HG02571 (cell line): ENCODE measurements around the gene TMEM233.
"Not testable (repeated sequence)": the region's sequence is repeated elsewhere in the genome, so short reads cannot be mapped to it uniquely, and the experiment has no call there.

Experiments used
- ATAC-seq: cut with Tn5 transposase; IDR thresholded peaks from one replicate; pipeline ENCODE4 v1.9.1; 2021; ENCODE audit warnings: mild to moderate bottlenecking, moderate library complexity; ENCODE audit not compliant: unreplicated experiment

Gene TMEM233

DNA sequence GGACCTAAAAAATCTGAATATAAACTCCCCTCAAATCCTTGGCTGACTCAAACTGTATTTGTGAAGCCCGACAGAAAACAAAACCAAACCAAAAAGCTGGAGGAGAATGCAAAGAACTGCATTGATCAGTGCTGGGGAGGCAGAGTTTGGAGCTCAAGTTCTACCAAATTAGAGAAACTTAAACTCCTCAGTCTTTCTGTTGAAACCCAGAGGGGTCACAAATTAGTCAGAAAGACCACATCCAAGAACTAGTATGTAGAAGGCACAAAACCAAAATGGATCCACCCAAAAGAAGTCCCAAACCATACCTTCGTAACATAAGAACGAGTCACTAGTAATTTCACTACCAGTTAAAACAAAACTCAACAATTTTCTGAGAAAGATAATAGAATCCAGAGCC is 59.1 kb downstream of the TMEM233 start:
- ATAC-seq = no peak

DNA sequence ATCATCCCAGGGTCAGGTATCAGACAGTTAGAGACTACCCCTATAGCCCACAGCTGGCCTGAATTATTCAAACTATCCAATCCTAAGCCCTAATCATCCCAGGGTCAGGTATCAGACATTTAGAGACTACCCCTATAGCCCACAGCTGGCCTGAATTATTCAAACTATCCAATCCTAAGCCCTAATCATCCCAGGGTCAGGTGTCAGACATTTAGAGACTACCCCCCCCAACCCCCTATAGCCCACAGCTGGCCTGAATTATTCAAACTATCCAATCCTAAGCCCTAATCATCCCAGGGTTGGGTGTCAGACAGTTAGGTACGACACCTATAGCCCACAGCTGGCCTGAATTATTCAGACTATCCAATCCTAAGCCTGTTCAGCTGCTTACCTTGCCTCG is 63.4 kb downstream of the TMEM233 start:
- ATAC-seq = not testable (repeated sequence)

DNA sequence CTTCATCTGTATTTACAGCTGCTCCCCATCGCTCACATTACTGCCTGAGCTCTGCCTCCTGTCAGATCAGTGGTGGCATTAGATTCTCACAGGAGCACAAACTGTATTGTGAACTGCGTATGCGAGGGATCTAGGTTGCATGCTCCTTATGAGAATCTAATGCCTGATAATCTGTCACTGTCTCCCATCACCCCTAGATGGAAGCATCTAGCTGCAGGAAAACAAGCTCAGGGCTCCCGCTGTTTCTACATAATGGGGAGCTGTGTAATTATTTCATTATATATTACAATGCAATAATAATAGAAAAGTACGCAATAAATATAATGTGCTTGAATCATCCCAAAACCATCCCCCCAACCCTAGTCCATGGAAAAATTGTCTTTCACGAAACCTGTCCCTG is 64.6 kb downstream of the TMEM233 start:
- not testable (repeated sequence) for ATAC-seq

DNA sequence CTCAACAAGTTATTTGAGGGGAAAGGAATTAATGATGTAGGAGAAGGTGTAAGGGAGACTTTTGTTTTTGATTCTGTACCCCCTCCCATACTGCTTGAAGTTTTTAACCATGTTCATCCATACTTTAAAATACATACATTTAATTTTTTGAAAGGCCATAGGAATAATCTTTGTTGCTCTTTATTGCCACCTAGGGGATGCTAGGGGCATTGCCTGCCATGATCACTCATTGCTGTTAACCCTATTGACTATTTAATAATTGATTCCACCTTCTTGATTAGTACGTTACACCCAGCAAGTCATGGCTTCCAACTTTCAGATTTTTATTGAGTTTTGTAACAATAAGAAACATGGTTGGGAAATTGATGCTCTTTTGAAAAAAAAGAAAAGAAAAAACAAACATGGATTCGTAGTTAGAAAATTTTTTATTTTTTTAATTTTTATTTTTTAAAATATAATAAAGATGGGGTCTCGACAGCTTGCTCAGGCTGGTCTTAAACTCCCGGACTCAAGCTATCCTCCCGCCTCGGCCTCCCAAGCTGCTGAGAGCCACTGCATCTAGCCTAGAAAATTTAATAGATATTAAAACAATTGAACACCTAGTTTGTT is 65.8 kb downstream of the TMEM233 start:
- no peak for ATAC-seq

DNA sequence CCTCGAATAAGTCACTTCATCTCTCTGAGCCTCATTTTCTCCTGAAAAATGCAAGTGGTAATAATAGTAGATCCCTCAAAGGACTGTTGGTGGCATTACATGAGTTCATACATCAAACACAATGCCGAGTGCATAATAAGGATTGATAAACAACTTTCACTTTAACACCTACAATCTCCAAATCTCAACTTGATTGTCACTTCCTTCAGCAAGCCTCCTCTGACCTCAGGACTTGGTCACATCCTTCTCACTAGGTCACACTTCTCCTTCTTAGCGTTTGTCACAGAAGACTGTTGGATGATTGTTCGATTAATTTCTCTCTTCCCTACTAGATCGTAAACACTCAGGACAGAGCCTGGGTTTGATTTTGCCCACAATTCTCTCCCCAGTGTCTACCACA is 66.5 kb downstream of the TMEM233 start:
- no peak for ATAC-seq

DNA sequence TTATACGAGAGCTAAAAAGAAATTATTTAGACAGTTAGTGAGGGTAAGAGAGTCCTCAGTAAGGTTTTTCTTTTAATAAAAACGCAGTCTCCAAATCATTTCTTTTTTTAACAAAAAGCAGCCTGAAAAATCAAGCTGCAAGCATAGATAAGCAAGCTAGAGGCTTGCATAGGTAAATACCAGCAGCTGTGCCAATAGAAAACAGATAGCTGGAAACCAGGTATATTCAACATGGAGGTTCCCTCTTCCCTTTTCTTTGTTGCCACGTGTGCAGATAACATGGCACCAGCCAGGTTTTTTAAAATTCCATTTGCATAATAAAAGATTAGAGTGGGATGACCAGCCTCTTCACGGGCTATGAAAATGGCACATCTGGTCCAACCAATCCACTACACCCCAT is 68.3 kb downstream of the TMEM233 start:
- no peak for ATAC-seq

DNA sequence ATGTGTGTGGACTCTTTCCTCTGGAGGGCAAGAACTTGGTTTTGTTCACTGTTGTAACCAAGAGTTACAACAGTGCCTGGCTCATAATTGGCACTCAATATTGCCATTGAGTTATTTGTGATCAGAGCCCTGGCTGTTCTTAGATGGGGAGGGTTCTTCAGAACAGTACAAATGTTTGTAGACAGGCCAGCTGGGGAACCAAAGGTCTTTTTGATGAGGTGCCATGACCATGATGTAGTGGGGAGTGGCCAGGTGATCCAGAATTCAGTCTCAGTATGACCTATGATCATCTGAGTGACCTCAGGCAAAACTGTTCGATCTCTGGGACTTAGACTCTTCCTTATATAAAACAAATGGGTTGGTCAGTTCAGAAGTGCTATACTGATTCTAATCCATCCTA is 71.1 kb downstream of the TMEM233 start:
- ATAC-seq = no peak

DNA sequence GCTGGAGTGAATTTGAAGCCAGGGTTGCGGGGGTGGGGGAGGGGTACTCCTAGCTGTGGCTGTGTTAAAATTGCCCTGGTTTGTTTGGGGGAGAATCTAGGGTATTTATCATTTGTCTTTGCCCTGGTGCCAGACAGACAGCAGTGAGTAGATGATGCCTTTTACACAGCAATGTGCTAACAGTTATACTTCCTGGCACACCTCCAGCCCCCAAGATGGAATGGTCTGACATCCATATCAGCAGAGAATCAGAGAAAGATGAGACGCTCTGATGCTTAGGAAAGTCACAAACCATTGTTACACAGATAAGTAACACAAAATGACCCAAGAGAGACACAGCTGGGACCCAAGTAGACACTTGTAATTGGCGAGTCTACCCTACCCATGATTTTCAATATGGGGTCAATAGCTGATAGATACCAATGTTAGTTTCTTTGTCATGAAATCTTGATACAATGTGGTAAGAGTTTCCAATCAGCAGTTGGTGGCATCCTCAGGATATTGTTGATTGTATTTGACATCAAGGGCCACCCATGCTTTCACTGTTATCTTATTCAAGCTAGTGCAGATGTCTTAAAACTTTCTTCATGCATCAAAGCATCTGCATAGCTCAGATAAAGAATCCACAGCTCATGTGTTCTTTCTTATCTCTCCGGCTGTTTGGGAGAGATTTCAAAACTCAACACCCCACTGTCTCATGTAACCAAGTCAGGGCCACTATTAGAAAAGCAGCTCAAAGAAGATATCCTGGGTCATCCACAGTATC is 71.8 kb downstream of the TMEM233 start:
- no peak for ATAC-seq

DNA sequence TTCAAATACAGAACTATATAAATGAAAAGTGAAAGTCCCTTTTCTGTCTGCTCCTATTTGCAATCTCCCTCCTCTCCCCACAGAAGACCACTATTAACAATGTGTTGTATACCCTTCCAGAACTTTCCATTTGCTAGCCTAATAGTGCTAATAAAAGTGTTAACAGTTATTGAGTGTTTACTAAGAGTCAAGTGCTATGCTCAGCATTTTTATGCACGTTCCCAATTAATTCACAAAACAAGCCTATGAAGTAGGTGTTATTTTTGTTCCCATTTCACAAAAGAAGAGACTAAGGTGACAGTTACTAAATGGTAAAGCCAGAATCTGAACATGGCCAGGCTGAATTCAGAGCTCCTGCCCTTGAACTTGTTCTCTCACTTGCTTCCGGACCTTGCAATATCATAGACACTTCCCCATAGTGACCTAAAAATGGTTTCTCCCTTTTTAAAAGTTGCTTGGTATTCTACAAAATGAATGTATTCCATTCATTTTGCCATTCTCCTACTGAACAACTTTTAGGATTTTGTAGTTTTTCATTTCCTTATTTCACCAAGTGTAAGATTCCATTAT is 72.7 kb downstream of the TMEM233 start:
- no peak for ATAC-seq

DNA sequence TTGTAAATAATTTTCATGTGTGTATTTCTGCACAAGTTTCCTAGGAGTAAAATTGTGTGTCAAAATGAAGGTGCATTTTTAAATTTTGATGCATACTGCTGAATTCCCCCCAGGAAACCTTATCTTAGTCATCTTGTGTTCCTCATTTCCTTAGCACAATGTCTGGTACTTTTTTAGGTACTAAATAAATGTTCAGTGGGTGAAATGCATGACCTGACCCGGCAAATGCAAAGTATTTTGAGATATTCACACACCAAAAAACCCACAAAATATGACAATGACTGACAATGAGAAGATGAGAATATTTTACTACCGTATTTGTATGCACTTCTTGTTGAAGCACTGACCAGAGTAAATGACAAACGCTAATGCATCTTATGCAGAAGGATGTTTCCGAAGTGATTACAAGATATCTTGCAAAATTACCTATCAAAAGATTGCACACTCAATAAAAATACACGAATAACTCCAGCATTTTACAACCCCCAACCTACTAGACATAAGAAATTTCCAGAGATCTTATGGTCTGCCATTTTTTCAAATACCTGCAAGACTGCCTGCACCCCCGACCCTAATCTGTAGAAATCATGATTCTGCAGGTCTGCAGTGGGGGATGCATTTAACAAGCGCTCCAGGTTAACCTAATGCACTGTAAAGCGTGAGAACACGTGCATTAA is 73.5 kb downstream of the TMEM233 start:
- ATAC-seq = no peak

DNA sequence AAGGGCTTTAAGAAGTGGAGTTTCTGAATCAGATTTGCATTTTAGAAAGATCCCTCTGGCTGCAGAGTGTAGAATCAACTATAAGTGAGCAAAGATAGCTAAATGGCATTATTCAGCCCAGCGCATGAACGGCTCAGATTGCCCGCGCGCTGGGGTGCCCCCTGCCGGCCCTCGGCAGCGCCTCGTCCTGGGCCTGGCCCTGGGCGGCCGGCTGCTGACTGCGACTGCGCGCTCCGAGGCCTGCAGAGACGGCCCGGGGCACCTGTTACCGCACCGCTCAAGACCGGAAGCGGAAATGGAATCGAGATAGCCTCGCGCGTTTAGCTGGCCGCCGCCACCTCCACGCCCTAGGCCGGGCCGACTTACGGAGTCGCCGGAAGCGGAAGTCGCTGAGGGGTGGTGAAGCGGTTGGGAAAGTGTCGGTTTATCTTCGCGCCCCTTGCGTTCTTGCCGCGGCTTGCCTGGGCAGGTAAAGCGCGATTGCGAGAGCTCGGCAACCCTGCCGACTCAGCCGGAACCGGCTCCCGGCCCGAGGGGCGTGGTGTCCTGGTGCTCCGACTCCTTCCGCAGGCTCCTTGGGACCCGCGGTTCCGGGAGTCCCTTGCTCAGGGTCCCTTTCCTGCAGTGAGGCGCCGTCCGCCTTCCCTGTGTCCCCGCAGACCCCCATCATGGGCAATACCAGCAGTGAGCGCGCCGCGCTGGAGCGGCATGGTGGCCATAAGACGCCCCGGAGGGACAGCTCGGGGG is 74.2 kb downstream of the TMEM233 start, which contains the start of gene PRKAB1:
Gene PRKAB1, plus strand, starts transcription at position 557 of the 747 bp plus-strand sequence. Its CDS starts 112 bp downstream, at position 669.
- peak; percentile 96 for ATAC-seq

DNA sequence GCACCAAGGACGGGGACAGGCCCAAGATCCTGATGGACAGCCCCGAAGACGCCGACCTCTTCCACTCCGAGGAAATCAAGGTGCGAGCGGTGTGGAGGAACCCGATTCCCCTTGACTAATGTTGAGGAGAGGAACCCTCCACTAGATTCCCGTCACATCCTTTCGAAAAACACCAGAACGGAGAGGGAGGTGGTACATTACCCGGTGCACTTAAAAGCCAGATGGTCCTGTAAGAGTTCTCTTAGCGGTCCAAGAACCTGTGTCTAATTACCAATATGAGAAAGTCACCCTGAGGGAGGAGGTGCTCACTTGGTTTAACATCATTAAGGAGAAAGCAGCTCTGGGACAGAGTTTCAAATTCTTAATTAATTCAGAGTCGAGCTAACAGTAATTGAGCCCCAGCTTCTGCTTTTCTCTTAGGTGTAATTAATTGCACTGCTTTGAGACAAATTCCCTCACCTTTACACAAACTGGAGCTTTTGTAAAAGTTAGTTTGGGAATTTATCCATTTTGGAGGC is 74.8 kb downstream of the TMEM233 start:
- no peak for ATAC-seq

DNA sequence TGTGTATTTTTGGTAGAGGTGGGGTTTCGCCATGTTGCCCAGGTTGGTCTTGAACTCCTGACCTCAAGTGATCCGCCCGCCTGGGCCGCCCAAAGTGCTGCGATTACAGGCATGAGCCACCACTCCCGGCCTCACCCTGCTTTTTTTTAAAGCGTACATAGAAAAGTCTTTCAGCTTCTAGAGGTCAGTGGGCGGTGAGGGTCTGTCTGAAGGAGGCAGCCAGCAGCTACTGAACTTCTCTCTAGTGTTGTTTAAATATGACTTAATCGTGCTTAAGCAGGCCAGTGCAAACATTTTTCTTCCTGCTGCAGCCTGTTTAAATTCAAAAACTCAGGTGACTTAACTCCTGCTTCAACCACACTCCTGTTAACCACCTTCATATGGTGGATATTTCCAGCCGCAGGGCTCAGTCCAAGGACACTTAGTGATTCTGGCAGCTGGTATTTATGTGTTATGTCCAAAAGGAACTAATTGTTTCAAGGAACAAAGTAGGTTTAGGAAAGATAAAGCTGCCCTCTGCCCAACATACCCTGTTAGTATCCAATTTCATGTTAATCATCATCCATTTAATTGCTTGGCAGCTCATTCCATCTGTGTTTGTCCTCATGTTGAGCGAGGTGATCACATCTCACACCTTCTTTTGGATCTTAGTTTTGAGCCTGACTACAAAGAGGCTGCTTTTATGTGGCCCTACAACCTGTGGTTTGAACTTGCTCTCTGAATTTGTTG is 76.3 kb downstream of the TMEM233 start:
- ATAC-seq = no peak

DNA sequence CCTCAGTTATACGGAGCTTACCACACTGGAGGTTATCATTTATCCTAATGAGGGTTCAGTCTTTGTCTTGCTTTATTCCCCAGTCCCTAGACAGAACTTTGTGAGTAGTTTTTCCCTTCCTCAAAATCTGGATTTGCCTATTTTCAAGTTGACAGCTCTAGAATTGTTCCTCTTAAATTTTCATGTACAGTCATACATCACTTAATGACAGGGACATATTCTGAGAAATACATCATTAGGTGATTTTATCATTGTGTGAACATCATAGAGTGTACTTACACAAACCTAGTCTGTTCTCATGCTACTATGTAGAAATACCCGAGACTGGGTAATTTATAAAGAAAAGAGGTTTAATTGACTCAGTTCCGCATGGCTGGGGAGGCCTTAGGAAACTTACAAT is 77.5 kb downstream of the TMEM233 start:
- no peak for ATAC-seq

DNA sequence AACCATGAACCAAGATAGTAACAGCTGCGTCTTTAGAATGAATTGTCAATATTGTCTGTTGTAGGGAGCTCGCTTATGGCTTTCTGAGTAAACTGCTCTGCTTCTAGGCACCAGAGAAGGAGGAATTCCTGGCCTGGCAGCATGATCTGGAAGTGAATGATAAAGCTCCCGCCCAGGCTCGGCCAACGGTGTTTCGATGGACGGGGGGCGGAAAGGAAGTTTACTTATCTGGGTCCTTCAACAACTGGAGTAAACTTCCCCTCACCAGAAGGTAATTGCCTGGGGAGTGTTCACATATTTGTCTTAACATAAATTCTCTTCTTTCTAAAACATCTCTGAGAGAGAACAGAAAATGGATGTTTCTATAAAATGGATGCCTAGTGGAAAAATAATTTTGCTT is 78.6 kb downstream of the TMEM233 start:
- no peak for ATAC-seq

DNA sequence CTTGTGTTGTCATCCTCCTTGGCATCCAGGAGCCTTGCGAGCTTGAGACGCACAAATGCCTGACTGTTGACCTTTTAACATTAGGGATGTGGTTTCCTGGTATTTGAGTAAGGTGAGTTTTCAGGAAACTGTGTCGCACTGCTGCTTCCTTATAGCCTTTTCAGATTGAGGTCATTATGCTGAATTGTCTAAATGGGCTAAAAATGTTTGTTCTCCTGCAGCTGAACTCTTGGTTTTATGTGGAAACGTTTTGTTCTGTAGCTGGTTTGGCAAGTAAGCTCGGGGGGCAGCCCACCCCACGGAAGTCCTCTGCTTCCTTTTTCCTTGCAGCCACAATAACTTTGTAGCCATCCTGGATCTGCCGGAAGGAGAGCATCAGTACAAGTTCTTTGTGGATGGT is 80.1 kb downstream of the TMEM233 start:
- ATAC-seq = no peak

DNA sequence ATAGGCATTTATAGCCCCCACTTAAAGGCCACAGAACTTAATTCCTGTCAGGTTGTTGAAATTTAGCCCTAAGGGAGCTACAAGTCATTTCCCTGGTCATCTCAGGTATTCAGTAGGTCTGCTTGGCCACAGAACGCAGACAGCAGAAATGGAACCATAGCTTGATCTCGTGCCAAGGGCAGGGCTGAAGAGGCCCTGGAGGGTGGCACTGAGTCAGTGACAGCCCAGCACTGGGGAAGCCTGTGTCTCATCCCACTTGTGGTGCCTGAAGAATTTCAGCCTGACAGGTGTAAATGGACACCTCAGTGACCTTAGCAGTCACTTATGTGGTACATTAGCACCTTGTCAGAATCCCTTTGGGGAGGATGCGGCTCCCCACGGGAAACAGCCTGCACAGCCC is 81.0 kb downstream of the TMEM233 start:
- no peak for ATAC-seq

DNA sequence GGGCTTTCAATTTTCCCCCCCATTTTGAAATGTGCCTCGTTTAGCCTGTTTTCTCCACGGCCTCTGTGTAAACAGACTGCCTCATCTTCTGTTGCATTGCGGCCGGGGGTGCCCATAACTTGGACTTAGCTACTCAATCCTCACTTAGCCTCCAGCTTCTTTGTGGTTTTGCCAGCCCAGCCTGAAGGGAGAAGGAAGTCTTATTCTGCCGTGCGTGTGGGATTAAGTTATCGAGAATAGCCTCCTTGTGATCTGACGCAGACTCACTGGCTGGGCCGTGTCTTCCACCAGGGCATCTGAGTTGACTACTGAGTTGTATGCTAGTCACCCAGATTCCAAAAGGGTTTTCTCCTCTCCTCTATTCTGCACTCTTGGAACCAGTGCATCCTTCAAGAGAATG is 82.4 kb downstream of the TMEM233 start:
- ATAC-seq = no peak

DNA sequence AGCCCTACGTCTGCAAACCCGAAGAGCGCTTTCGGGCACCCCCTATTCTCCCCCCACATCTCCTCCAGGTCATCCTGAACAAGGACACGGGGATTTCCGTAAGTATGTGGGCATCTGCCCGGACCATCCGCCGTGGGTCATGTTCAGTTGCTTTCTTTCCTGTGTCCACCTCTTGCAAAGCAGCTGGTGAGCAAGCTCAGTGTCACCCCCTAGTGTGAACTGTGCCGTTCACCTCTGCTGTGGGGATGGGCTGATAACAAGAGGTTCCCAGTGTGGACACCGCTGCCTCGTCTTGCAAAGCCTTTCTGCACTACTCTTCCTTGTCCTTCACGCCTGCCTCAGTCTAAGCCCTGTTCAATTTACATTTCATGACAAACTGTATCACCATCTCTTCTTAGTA is 83.0 kb downstream of the TMEM233 start:
- no peak for ATAC-seq

DNA sequence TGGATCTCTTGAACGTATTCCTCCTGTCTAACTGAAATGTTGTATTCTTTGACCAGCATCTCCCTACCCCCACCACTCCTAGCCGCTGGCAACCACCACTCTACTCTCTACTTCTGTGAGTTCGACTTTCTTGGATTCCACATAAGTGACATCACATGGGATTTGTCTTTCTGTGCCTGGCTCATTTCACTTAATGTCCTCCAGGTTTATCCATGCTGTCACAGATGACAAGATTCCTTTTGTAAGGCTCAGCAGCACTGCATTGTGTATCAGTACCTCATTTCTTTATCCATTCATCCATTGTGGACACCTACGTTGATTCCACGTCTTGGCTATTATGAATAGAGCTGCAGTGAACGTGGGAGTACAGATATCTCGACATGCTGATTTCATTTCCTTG is 84.9 kb downstream of the TMEM233 start:
- ATAC-seq = no peak
